ENCODE measurements around the gene CNN1. TPM values are rescaled to one million over a fixed set of nuclear protein-coding genes. Genes with fewer than 3 reads are reported as not detected.

Gene CNN1
- total RNA-seq, result 27.7 to 30.1 TPM (median 29.6 TPM) in 3 replicates

- H3K9me3 Mint-ChIP-seq, result no peaks in the 10 kb centered on the region
- H3K4me3 Mint-ChIP-seq, result peak within 1 kb of the TSS; percentile 57
- peaks cover 21% of the 10 kb centered on the region for H3K4me1 Mint-ChIP-seq
- DNase-seq (ENCODE audit: low spot score in 2 of 2, unreplicated experiment in 2 of 2), result peak; percentile 50 to 68
- H3K27me3 Mint-ChIP-seq (ENCODE audit: low read depth), result no peaks in the 10 kb centered on the region
- H3K36me3 Mint-ChIP-seq, result no peaks in the 10 kb centered on the region
- H3K27ac Mint-ChIP-seq, result peak within 1 kb of the TSS; percentile 90
- TF ChIP-seq CTCF (IDR thresholded peaks at IDR 0.05; ENCODE audit: unreplicated experiment), result no peak
These were observed at the start of gene CNN1 for GRCh38 chr19:11538232-11539036. CNN1 (plus strand) TSS chr19:11538851; CDS start chr19:11538928, 77 bp downstream.

DNA sequence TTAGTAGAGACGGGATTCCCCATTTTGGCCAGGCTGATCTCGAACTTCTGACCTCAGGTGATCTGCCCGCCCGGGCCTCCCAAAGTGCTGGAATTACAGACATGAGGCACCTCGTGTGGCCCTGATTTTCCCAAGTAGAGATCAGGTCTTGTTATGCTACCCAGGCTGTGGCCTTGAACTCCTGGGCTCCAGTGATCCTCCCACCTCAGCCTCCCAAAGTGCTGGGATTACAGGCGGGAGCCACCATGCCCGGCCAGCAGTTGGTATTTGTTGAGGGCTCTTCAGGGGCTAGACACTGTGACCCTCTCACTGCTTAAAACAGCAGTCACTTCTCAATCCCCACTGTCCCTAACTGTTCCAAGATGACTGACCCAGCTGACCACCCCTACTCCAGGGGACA is 49.3 kb upstream of the CNN1 start:
- no peaks in the 10 kb centered on the region for H3K9me3 Mint-ChIP-seq
- DNase-seq (ENCODE audit: low spot score in 2 of 2, unreplicated experiment in 2 of 2), result no peak
- TF ChIP-seq CTCF (IDR thresholded peaks at IDR 0.05; ENCODE audit: unreplicated experiment), result no peak
- H3K36me3 Mint-ChIP-seq, result peaks cover 13% of the 10 kb centered on the region
- no peaks in the 10 kb centered on the region for H3K4me1 Mint-ChIP-seq
- H3K27ac Mint-ChIP-seq, result no peak overlapping the region
- H3K4me3 Mint-ChIP-seq, result no peak overlapping the region
- H3K27me3 Mint-ChIP-seq (ENCODE audit: low read depth), result peaks cover under 1% of the 10 kb centered on the region

DNA sequence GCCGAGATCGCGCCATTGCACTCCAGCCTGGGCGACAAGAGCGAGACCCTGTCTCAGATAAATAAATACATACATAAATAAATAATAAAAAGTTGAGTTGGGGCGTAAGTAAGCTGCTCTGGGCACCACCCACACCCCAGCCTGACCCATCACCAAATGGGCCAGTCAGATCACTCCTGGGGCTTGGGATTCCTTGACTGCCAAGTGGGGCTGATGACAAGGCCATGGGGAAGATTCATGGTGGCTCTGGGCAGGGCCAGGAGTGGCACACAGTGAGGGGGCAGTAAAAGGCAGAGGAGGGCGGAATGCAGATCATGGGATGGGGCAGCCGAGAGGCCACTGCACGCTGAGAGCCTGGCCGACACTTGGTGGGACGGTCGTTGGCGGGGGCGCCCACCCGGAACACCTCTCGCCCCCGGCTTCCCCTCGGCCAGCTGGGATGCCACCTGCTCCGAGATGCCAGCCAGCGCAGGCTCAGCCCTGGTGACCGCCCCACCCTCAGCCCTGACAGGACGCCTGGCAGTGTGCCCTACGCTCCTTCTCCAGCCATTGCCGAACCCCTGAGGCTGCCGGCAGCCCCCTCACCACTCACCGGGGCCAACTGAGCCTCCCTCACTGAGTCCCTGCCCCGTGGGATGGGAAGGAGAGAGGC is 43.9 kb upstream of the CNN1 start:
- no peak for TF ChIP-seq CTCF (IDR thresholded peaks at IDR 0.05; ENCODE audit: unreplicated experiment)
- no peak for DNase-seq (ENCODE audit: low spot score in 2 of 2, unreplicated experiment in 2 of 2)
- Mint-ChIP-seq H3K4me3 (no peak overlapping the region), H3K27ac (no peak overlapping the region), H3K4me1 (no peaks in the 10 kb centered on the region), H3K27me3 (ENCODE audit: low read depth) (no peaks in the 10 kb centered on the region), H3K9me3 (no peaks in the 10 kb centered on the region), H3K36me3 (peaks cover 14% of the 10 kb centered on the region)

DNA sequence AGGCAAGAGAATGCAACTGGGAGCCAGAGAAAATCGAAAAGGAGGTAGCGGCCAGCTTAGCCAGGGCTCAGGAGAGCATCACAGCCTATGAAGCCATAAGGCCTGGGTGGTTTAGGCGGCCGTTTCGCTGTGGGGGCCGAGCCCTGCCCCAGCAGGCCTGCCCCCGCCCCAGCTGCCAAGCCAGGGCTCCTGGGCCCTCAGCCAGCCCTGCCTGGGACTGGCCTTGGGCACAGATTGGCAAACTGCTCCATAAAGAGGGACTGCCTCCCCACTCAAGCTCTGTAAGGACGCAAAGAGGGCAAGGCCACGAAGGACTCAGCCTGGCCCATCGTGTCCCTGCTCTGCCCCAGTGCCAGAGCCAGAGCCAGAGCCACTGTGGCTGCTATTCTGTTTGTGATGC is 43.2 kb upstream of the CNN1 start:
- DNase-seq (ENCODE audit: low spot score in 2 of 2, unreplicated experiment in 2 of 2), result no peak
- Mint-ChIP-seq H3K36me3 (peaks cover 16% of the 10 kb centered on the region), H3K4me1 (no peaks in the 10 kb centered on the region), H3K9me3 (no peaks in the 10 kb centered on the region), H3K27ac (no peak overlapping the region), H3K4me3 (no peak overlapping the region), H3K27me3 (ENCODE audit: low read depth) (no peaks in the 10 kb centered on the region)
- no peak for TF ChIP-seq CTCF (IDR thresholded peaks at IDR 0.05; ENCODE audit: unreplicated experiment)

DNA sequence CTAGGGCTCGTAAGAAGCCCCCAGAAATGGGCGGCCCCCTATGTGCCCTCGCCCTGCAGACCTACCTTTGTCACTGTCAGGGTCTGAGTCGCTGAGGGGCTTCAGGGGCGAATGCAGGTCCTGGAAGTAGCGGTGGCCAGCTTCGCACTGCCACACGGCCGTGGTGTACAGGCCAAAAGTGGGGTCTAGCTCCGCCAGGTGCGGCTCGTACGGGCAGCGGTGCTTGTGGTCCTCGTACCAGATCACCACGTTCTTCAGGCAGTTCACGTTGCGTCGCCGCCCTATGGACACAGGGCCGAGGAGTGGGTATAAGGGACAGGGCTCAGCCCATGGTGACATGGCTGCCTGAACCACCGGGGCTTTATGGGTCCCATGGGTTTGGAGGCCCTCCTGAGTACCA is 42.8 kb upstream of the CNN1 start:
- TF ChIP-seq CTCF (IDR thresholded peaks at IDR 0.05; ENCODE audit: unreplicated experiment), result no peak
- no peak overlapping the region for H3K27ac Mint-ChIP-seq
- H3K4me1 Mint-ChIP-seq, result no peaks in the 10 kb centered on the region
- H3K27me3 Mint-ChIP-seq (ENCODE audit: low read depth), result no peaks in the 10 kb centered on the region
- peaks cover 18% of the 10 kb centered on the region for H3K36me3 Mint-ChIP-seq
- DNase-seq (ENCODE audit: low spot score in 2 of 2, unreplicated experiment in 2 of 2), result no peak
- H3K9me3 Mint-ChIP-seq, result no peaks in the 10 kb centered on the region
- H3K4me3 Mint-ChIP-seq, result no peak overlapping the region

Measured in mesothelial cell of epicardium (in vitro differentiated cells).